Parathyroid adenoma (tissue), 2 donors: ENCODE results near the gene TECTA.

Source experiments
- H2AFZ ChIP-seq: fragments of 300-600 bp; sonication (generic); one replicate; pipeline ENCODE4 v1.7.0; 2017; ENCODE audit warnings: antibody characterized with exemption, mild to moderate bottlenecking
- H3K27ac ChIP-seq: fragments of 300-600 bp; sonication (generic); one replicate; pipeline ENCODE4 v1.7.0; 2017
- H3K27me3 ChIP-seq: fragments of 300-600 bp; sonication (generic); one replicate; pipeline ENCODE4 v1.7.0; 2017; ENCODE audit warnings: low read length; ENCODE audit not compliant: control insufficient read depth, insufficient read depth
- H3K36me3 ChIP-seq: fragments of 300-600 bp; sonication (generic); one replicate; pipeline ENCODE4 v1.7.0; 2017; ENCODE audit warnings: low read length; ENCODE audit not compliant: control insufficient read depth, insufficient read depth
- H3K4me1 ChIP-seq: fragments of 300-600 bp; sonication (generic); one replicate; pipeline ENCODE4 v1.7.0; 2017; ENCODE audit warnings: control low read depth
- H3K4me2 ChIP-seq: fragments of 300-600 bp; sonication (generic); one replicate; pipeline ENCODE4 v1.7.0; 2017; ENCODE audit warnings: low read length
- H3K4me3 ChIP-seq: fragments of 300-600 bp; sonication (generic); one replicate; pipeline ENCODE4 v1.7.0; 2017; ENCODE audit warnings: low read depth, low read length
- H3K79me2 ChIP-seq: fragments of 300-600 bp; sonication (generic); one replicate; pipeline ENCODE4 v1.7.0; 2017; ENCODE audit warnings: control low read depth
- H3K9ac ChIP-seq: fragments of 300-600 bp; sonication (generic); one replicate; pipeline ENCODE4 v1.7.0; 2017; ENCODE audit warnings: mild to moderate bottlenecking
- H3K9me3 ChIP-seq: fragments of 300-600 bp; sonication (generic); one replicate; pipeline ENCODE4 v1.7.0; 2017; ENCODE audit warnings: low read length; ENCODE audit not compliant: control insufficient read depth
- CTCF ChIP-seq: fragments of 300-600 bp; sonication (generic); IDR thresholded peaks from one replicate; pipeline ENCODE4 v1.7.0; 2017; ENCODE audit warnings: antibody characterized with exemption, mild to moderate bottlenecking
- donor health status: primary hyperparathyroidism.

TECTA gene

DNA sequence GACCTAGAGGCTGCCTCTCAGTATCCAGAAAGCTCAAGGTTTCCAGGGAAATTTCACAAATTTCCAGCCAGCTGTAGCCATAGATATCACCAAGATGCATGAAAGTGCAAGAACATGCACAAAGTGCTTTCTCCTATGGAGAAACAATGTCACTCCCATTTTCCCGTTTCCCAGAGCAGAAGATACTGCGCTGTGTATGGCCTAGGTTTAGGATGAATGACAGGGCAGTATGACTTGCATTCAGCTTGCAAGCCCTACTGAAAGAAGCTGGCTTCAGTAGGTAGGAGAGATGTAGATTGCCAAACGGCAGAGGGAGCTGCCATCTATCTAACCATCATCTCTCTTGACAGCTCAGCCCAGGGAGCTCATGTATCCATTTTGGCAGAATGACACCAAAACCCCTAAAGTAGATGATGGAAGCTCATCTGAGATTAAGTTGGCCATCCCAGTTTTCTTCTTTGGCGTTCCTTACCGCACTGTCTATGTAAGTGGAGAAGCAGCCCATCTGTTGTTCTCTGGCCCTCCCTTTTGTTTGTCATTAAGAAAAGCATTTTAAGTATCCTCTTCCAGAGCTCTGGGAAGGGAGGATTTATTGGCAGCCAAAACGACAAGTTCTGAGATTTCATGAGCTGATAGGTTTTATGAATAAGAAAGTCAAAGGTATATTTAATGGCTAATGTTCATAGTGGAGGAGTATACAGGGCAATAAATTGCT is 4.6 kb downstream of the TECTA start:
- Histone ChIP-seq H3K27me3 (no peaks in the 10 kb centered on the region), H3K36me3 (no peaks in the 10 kb centered on the region), H3K27ac (no peak overlapping the region), H3K79me2 (no peaks in the 10 kb centered on the region), H3K9ac (no peak overlapping the region), H3K4me2 (no peak overlapping the region), H3K4me1 (no peaks in the 10 kb centered on the region), H3K9me3 (no peaks in the 10 kb centered on the region), H2AFZ (no peak overlapping the region), H3K4me3 (no peak overlapping the region)
- no peak for TF ChIP-seq CTCF

DNA sequence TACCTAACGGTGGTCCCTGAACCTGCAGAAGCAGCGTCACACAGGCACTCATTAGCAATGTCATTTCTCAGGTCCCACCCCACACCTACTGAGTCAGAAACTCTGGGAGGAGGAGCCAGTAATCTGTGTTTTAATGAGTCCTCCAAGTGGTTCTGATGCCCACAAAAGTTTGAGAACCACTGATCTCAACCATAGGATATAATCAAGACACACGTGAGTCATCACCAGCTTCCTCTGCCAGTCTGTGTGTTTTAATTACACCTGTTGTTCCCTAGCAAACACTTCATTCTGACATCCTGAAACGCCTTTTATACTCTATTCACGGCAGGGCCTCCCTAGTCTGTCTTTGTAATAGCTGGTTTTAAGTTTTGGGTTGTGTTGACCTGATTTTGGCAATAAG is 5.8 kb downstream of the TECTA start:
- Histone ChIP-seq H3K4me2 (no peak overlapping the region), H3K79me2 (no peaks in the 10 kb centered on the region), H3K27ac (no peak overlapping the region), H3K9me3 (no peaks in the 10 kb centered on the region), H3K4me1 (no peaks in the 10 kb centered on the region), H2AFZ (no peak overlapping the region), H3K9ac (no peak overlapping the region), H3K27me3 (no peaks in the 10 kb centered on the region), H3K4me3 (no peak overlapping the region), H3K36me3 (no peaks in the 10 kb centered on the region)
- no peak for TF ChIP-seq CTCF

DNA sequence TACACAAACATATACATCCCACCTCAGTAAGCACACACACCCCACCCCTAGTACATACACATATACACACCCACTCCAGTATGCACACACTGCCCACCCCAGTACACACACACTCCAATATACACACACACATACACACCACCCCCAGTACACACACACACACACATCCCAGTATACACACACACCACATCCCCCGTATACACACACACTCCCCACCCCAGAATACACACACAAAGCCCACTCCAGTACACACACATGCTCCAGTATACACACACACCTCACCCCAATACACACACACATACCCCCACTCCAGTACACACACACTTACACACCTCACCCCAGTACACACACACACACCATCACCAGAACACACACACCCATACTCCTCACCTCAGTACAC is 7.4 kb downstream of the TECTA start:
- H3K36me3 ChIP-seq: no peaks in the 10 kb centered on the region
- no peaks in the 10 kb centered on the region for H3K4me1 ChIP-seq
- H3K27me3 ChIP-seq: no peaks in the 10 kb centered on the region
- H3K79me2 ChIP-seq: no peaks in the 10 kb centered on the region
- H2AFZ ChIP-seq: no peak overlapping the region
- H3K4me2 ChIP-seq: no peak overlapping the region
- no peak overlapping the region for H3K4me3 ChIP-seq
- no peak overlapping the region for H3K27ac ChIP-seq
- TF ChIP-seq CTCF: no peak
- no peak overlapping the region for H3K9ac ChIP-seq
- H3K9me3 ChIP-seq: no peaks in the 10 kb centered on the region

GRCh38 chr11:121109471-121109870 is 8.4 kb downstream of the TECTA start:
- no peak overlapping the region for H3K4me3 ChIP-seq
- no peaks in the 10 kb centered on the region for H3K4me1 ChIP-seq
- no peak for TF ChIP-seq CTCF
- H3K36me3 ChIP-seq: no peaks in the 10 kb centered on the region
- no peak overlapping the region for H2AFZ ChIP-seq
- H3K27ac ChIP-seq: no peak overlapping the region
- H3K9me3 ChIP-seq: no peaks in the 10 kb centered on the region
- no peaks in the 10 kb centered on the region for H3K27me3 ChIP-seq
- H3K4me2 ChIP-seq: no peak overlapping the region
- H3K9ac ChIP-seq: no peak overlapping the region
- no peaks in the 10 kb centered on the region for H3K79me2 ChIP-seq

GRCh38 chr11:121109916-121110586 is 9.0 kb downstream of the TECTA start:
- H3K4me1 ChIP-seq: no peaks in the 10 kb centered on the region
- no peaks in the 10 kb centered on the region for H3K79me2 ChIP-seq
- no peak overlapping the region for H3K4me2 ChIP-seq
- no peaks in the 10 kb centered on the region for H3K27me3 ChIP-seq
- H3K36me3 ChIP-seq: no peaks in the 10 kb centered on the region
- no peak overlapping the region for H3K9ac ChIP-seq
- TF ChIP-seq CTCF: no peak
- no peak overlapping the region for H2AFZ ChIP-seq
- no peak overlapping the region for H3K27ac ChIP-seq
- H3K4me3 ChIP-seq: no peak overlapping the region
- no peaks in the 10 kb centered on the region for H3K9me3 ChIP-seq
